ENCODE data around the gene IQGAP3.
"Not testable (repeated sequence)": the region's sequence is repeated elsewhere in the genome, so short reads cannot be mapped to it uniquely, and the experiment has no call there.

Gene IQGAP3

DNA sequence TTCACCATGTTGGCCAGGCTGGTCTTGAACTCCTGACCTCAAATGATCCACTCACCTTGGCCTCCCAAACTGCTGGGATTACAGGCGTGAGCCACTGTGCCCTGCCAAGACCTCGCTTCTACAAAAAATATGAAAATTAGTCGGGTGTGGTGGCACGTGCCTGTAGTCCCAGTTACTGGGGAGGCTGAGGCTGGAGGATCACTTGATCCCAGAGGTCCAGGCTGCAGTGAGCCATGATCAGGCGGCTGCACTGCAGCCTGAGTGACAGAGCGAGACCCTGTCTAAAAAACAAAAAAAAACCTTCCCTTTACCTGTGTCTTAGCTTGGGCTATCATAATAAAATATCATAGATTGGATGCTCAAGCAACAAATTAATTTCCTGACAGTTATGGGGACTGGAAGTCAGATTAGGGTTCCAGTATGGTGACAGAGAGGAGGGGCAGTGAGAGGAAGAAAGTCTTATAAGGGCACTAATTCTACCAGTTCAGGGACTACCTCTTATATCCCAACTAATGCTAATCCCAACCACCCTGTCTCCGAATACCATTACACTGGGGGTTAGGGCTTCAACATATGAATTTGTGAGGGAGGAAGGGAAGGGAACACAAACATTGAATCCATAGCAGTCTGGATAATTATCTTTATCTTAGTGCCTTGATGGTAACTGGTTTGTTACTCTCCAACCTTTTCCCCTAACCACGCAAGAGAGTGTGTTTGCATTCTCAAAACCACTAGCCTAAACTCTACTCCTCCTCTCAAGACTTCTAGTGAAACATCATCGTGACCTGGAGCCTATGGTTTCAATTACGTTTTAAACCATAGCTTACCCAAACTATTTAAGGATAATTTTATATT, 18.2 kb upstream of the IQGAP3 start:
- Mint-ChIP-seq H3K36me3 (ENCODE audit: low read depth) (peaks cover 13% of the 10 kb centered on the region), H3K4me3 (no peak overlapping the region), H3K27ac (no peak overlapping the region), H3K4me1 (ENCODE audit: low read depth) (peaks cover 9% of the 10 kb centered on the region), H3K27me3 (no peaks in the 10 kb centered on the region), H3K9me3 (no peaks in the 10 kb centered on the region)
- intact Hi-C loops (cut with micrococcal nuclease), result no loop called here

GRCh38 chr1:156589546-156589945, 17.2 kb upstream of the IQGAP3 start:
- H3K27ac Mint-ChIP-seq, result no peak overlapping the region
- intact Hi-C loops (cut with micrococcal nuclease), result no loop called here
- H3K36me3 Mint-ChIP-seq (ENCODE audit: low read depth), result peaks cover 3% of the 10 kb centered on the region
- no peaks in the 10 kb centered on the region for H3K9me3 Mint-ChIP-seq
- H3K4me1 Mint-ChIP-seq (ENCODE audit: low read depth), result peaks cover 9% of the 10 kb centered on the region
- no peaks in the 10 kb centered on the region for H3K27me3 Mint-ChIP-seq
- H3K4me3 Mint-ChIP-seq, result no peak overlapping the region

- H3K9me3 Mint-ChIP-seq; H3K36me3 Mint-ChIP-seq (ENCODE audit: low read depth); H3K27me3 Mint-ChIP-seq; H3K27ac Mint-ChIP-seq; intact Hi-C loops (cut with micrococcal nuclease); H3K4me3 Mint-ChIP-seq: not testable (repeated sequence)
- peaks cover 21% of the 10 kb centered on the region for H3K4me1 Mint-ChIP-seq (ENCODE audit: low read depth)
Measured at GRCh38 chr1:156587927-156588326, 15.6 kb upstream of the IQGAP3 start.

DNA sequence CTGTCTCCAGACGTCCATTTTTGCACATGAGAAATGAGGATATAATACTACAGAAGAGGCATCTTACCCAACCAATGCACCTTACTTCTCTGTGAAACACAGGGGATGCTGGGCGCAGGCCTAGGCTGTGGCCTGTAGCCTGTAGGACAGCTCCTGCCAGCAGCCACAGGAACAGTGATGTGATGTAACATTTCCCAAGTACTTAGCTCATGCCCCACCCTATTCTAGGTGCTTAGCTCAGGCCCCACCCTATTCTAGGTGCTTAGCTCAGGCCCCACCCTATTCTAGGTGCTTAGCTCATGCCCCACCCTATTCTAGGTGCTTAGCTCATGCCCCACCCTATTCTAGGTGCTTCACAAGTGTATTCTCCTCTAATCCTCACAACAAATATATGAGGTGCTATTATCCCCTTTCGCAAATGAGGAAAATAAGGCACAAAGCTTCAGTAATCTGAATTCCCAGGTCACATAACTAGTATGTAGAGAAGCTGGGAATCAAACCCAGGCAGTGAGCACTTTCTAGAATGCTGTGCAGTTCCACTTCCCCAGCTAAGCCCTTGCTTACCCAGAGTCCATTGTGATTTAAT, 14.6 kb upstream of the IQGAP3 start:
- Mint-ChIP-seq H3K27ac (no peak overlapping the region), H3K9me3 (no peaks in the 10 kb centered on the region), H3K4me3 (no peak overlapping the region), H3K27me3 (peaks cover 3% of the 10 kb centered on the region), H3K36me3 (ENCODE audit: low read depth) (no peaks in the 10 kb centered on the region), H3K4me1 (ENCODE audit: low read depth) (peaks cover 22% of the 10 kb centered on the region)
- intact Hi-C loops (cut with micrococcal nuclease), result no loop called here

- Mint-ChIP-seq H3K4me1 (ENCODE audit: low read depth) (peaks cover 26% of the 10 kb centered on the region), H3K4me3 (no peak overlapping the region), H3K9me3 (no peaks in the 10 kb centered on the region), H3K27ac (no peak overlapping the region), H3K36me3 (ENCODE audit: low read depth) (no peaks in the 10 kb centered on the region), H3K27me3 (peaks cover 5% of the 10 kb centered on the region)
- intact Hi-C loops (cut with micrococcal nuclease), result no loop called here
Measured at GRCh38 chr1:156586323-156586722, 14.0 kb upstream of the IQGAP3 start.

GRCh38 chr1:156584813-156585212, 12.4 kb upstream of the IQGAP3 start:
- Mint-ChIP-seq H3K4me3 (no peak overlapping the region), H3K27me3 (peaks cover 5% of the 10 kb centered on the region), H3K9me3 (no peaks in the 10 kb centered on the region), H3K36me3 (ENCODE audit: low read depth) (no peaks in the 10 kb centered on the region), H3K4me1 (ENCODE audit: low read depth) (peaks cover 26% of the 10 kb centered on the region), H3K27ac (no peak overlapping the region)
- intact Hi-C loops (cut with micrococcal nuclease), result loop anchor here (1.0 kb wide), 1 partner anchor 23 kb away; no protein-coding TSS in a partner anchor

- intact Hi-C loops (cut with micrococcal nuclease), result loop anchor here (1.0 kb wide), 1 partner anchor 24 kb away; no protein-coding TSS in a partner anchor
- H3K4me1 Mint-ChIP-seq (ENCODE audit: low read depth), result peaks cover 26% of the 10 kb centered on the region
- no peaks in the 10 kb centered on the region for H3K9me3 Mint-ChIP-seq
- H3K36me3 Mint-ChIP-seq (ENCODE audit: low read depth), result no peaks in the 10 kb centered on the region
- no peak overlapping the region for H3K4me3 Mint-ChIP-seq
- H3K27me3 Mint-ChIP-seq, result peaks cover 5% of the 10 kb centered on the region
- H3K27ac Mint-ChIP-seq, result no peak overlapping the region
Measured at GRCh38 chr1:156583821-156584622, 11.7 kb upstream of the IQGAP3 start.

DNA sequence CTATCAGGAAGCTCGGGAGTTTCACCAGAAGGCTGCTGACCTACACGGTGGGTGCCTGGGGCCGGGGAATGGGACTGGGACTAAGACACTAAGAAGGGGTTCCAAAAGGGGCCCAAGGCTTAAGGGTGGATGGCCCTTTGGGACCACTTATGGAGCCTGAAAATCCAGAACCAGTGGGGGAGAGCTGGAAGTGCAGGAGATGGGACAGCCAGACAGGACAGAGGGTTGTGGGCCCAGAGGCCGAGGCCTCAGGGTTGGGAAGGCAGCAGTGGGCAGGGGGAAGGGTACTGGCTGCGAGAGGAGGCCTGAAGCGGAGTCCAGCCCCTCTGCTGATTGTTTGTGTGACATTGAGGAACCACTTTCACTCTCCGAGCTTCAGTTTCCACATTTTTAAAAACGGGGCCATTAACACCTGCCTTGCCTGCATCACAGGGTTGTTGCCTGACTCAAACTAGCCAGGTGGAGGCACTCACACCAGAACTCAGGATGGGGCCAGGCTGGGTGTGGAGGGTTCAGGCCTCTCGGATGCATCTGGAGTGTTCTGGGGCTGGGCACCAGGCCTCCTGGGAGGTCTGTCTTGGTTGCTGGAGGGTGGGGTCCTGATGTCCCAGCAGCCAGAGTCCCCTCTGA, 10.1 kb upstream of the IQGAP3 start:
- Mint-ChIP-seq H3K4me1 (ENCODE audit: low read depth) (peaks cover 26% of the 10 kb centered on the region), H3K27ac (peak overlapping the region; percentile 24), H3K27me3 (peaks cover 5% of the 10 kb centered on the region), H3K36me3 (ENCODE audit: low read depth) (no peaks in the 10 kb centered on the region), H3K4me3 (no peak overlapping the region), H3K9me3 (no peaks in the 10 kb centered on the region)
- intact Hi-C loops (cut with micrococcal nuclease), result no loop called here

DNA sequence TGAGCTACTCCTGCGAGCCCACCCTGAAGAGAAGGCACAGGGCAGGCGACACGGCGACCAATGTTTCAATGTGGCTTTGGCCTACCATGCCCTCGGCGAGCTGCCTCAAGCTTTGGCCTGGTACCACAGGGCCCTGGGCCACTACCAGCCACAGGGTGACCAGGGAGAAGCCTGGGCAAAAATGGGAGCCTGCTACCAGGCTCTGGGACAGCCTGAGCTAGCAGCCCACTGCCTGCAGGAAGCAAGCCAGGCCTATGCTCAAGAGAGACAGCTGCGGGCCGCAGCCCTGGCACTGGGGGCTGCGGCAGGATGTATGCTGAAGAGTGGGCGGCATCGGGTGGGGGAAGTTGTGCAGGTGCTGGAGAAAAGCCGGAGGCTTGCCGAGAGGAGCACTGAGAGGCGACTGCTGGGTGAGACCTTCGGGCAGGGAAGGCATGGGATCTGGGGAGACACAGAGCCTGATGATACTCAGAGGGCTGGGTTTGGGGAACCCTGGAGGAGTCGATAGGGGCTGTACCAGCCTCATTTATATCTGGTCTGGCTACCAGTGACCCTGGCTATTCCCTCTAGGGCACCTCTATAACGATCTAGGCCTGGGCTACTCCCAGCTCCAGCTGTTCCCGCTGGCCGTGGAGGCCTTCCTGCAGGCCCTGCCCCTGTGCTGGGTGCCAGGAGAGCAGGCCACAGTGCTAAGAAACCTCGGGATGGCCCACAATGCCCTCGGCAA, 9.5 kb upstream of the IQGAP3 start:
- H3K9me3 Mint-ChIP-seq, result no peaks in the 10 kb centered on the region
- peaks cover 5% of the 10 kb centered on the region for H3K27me3 Mint-ChIP-seq
- H3K4me1 Mint-ChIP-seq (ENCODE audit: low read depth), result peaks cover 26% of the 10 kb centered on the region
- H3K27ac Mint-ChIP-seq, result peak overlapping the region; percentile 24
- H3K36me3 Mint-ChIP-seq (ENCODE audit: low read depth), result no peaks in the 10 kb centered on the region
- intact Hi-C loops (cut with micrococcal nuclease), result no loop called here
- no peak overlapping the region for H3K4me3 Mint-ChIP-seq

- no peak within 1 kb of the TSS for H3K4me3 Mint-ChIP-seq
- peaks cover 5% of the 10 kb centered on the region for H3K27me3 Mint-ChIP-seq
- H3K27ac Mint-ChIP-seq, result no peak within 1 kb of the TSS
- H3K9me3 Mint-ChIP-seq, result no peaks in the 10 kb centered on the region
- no peaks in the 10 kb centered on the region for H3K36me3 Mint-ChIP-seq (ENCODE audit: low read depth)
- H3K4me1 Mint-ChIP-seq (ENCODE audit: low read depth), result peaks cover 26% of the 10 kb centered on the region
- intact Hi-C loops (cut with micrococcal nuclease), result no loop called here
Measured at GRCh38 chr1:156579472-156579871, 7.1 kb upstream of the IQGAP3 start, which contains the start of gene TTC24. TTC24 (plus strand) TSS chr1:156579723; CDS start chr1:156581365, 1,642 bp downstream.

DNA sequence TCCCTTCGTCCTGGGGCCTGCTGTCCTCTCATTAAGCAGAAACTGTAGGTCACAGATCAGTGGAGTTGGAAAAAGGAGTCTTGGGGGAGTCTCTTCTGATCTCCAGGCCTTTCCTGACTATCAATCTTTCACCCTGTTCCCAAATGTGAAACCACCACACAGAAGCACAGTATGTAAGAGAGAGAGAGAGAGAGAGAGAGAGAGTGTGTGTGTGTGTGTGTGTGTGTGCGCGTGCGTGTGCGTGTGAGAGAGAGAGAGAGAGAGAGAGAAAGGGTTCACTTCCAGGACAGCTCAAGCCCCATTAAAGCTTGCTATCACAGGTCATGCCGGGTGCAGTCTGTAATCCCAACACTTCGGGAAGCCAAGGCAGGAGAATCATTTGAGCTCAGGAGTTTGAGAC, 5.7 kb upstream of the IQGAP3 start:
- Mint-ChIP-seq H3K27ac (no peak overlapping the region), H3K9me3 (no peaks in the 10 kb centered on the region), H3K4me3 (no peak overlapping the region), H3K36me3 (ENCODE audit: low read depth) (no peaks in the 10 kb centered on the region), H3K4me1 (ENCODE audit: low read depth) (peaks cover 15% of the 10 kb centered on the region), H3K27me3 (peaks cover 8% of the 10 kb centered on the region)
- intact Hi-C loops (cut with micrococcal nuclease), result no loop called here

- no peak overlapping the region for H3K27ac Mint-ChIP-seq
- H3K9me3 Mint-ChIP-seq, result no peaks in the 10 kb centered on the region
- no peaks in the 10 kb centered on the region for H3K36me3 Mint-ChIP-seq (ENCODE audit: low read depth)
- intact Hi-C loops (cut with micrococcal nuclease), result no loop called here
- peaks cover 15% of the 10 kb centered on the region for H3K4me1 Mint-ChIP-seq (ENCODE audit: low read depth)
- H3K4me3 Mint-ChIP-seq, result no peak overlapping the region
- H3K27me3 Mint-ChIP-seq, result peaks cover 9% of the 10 kb centered on the region
Measured at GRCh38 chr1:156577550-156577949, 5.2 kb upstream of the IQGAP3 start.

DNA sequence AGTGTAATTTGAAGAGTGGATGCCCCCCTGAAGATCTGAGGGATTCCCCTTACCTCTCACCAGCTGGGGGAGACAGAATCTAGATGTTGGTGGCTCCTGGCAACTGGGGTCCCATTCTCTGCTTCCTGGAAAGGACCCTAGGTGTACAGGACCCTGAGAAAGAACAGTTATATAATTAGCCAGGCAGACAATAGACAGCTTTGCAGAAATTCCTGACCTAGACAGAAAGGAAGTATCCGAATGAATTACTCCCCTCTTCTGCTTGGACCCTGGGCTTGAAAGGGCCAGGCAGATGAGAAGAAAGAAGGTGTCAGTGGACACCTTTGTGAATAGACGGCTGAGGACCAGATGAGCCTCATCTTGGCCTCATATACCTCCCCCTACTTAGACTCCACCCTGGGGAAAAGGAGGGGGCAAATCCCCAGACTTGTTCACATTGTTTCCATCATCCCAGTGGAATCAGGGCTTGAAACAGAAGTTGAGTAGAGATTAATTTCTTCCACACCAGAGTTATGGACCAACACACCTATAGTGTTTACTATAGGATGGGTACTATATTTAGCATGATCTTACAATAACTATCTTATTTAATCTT, 1.8 kb upstream of the IQGAP3 start:
- H3K27me3 Mint-ChIP-seq, result peaks cover 6% of the 10 kb centered on the region
- intact Hi-C loops (cut with micrococcal nuclease), result loop anchor here (5.0 kb wide), 2 partner anchors 72 to 92 kb away; partner anchors contain the start of gene MEF2D
- no peak overlapping the region for H3K4me3 Mint-ChIP-seq
- no peak overlapping the region for H3K27ac Mint-ChIP-seq
- H3K9me3 Mint-ChIP-seq, result no peaks in the 10 kb centered on the region
- H3K36me3 Mint-ChIP-seq (ENCODE audit: low read depth), result no peaks in the 10 kb centered on the region
- H3K4me1 Mint-ChIP-seq (ENCODE audit: low read depth), result peaks cover 33% of the 10 kb centered on the region

Measured in dendritic cell treated with granulocyte-macrophage colony-stimulating factor and Interleukin-4, amounts not matched to agents 40 ng/mL and 50 ng/mL, for 4 days (primary cell).